Activated gamma-delta T cell treated with anti-CD3 and anti-CD28 coated beads, Interleukin-2, amount 50 U/mL, for 16 hours (primary cell): Measurements from ENCODE around the gene USP19.
A peak's percentile ranks its signal among the peaks of the same experiment; 100 is the strongest.

Experiments used
- DNase-seq: peaks from one replicate; pipeline ENCODE4 v3.0.0-alpha.2; 2020; ENCODE audit warnings: low read depth

The USP19 gene

DNA sequence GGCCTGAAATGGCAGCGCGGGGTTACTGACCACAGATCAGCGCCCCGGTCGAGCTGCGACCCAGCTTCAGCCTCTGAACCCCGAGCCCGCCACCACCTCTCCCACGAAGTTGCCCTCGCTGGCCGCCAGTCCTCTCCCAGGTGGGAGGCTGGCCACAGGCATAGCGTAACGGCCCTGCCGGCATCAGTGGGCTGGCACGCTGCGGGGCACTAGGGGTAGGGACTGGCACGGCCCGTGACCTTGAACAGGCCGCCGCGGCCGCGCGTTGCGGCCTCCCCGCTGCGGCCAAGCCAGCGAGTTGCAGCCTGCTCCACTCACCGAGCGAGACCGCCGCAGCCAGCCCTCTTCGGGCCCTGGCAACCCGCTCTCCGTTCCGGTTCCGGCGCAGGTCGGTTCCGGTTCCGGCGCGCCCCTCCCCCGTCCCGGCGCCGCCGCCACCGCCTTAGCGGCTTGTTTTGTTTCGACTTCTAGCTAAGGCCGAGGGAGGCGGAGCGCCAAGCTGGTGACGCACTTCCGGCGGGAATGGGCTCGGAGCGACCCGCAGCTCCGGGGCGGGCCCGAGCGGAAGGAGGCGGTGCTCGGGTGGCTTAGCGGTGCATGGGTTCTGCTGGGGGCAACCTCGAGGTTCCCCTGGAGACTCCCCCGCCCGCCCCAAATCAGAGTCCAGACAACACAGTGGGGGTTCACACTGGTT lies at the start of gene USP19:
USP19 (minus strand) TSS at position 386 of the 694 bp plus-strand sequence. CDS start 1,678 bp downstream, outside the sequence.
- DNase-seq: peak; percentile 91

DNA sequence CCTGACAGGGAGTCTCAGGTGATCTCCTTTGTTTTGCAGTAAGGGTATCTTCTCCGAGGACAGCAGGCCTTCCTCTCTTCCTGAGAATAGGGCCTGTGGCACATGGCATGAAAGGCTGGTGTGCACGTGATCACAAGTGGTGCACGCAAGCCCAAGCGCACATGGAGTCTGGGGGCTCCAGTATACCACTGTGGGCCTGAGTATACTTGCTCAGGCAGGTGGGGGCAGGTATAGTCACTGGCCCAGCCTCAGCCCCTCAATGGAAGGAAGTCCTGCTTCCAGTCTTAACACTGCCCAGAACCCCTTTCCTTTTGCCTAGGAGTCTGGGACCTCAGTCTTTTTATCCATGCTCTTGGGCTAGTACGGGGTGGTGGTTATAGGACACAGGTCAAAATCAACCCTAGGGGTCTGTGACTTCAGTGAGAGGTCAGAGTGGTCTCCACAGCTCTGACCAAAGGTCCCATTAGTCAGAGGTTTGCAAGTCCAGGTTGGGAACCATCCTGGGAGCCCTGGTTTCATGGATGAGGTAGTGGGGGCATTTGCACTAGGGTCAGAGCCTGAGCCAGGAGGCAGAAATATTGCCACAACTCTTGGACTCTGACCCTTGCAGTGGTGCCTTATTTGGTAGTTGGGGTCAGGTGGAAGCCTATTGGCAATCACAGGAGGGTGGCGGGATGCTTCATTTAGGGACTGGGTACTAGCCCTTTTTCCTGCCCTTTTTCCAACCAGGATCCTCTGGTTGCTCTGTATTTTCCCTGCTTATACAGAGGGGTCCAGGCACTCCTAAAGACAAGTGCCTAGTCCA lies 46.3 kb upstream of the USP19 start:
- no peak for DNase-seq

DNA sequence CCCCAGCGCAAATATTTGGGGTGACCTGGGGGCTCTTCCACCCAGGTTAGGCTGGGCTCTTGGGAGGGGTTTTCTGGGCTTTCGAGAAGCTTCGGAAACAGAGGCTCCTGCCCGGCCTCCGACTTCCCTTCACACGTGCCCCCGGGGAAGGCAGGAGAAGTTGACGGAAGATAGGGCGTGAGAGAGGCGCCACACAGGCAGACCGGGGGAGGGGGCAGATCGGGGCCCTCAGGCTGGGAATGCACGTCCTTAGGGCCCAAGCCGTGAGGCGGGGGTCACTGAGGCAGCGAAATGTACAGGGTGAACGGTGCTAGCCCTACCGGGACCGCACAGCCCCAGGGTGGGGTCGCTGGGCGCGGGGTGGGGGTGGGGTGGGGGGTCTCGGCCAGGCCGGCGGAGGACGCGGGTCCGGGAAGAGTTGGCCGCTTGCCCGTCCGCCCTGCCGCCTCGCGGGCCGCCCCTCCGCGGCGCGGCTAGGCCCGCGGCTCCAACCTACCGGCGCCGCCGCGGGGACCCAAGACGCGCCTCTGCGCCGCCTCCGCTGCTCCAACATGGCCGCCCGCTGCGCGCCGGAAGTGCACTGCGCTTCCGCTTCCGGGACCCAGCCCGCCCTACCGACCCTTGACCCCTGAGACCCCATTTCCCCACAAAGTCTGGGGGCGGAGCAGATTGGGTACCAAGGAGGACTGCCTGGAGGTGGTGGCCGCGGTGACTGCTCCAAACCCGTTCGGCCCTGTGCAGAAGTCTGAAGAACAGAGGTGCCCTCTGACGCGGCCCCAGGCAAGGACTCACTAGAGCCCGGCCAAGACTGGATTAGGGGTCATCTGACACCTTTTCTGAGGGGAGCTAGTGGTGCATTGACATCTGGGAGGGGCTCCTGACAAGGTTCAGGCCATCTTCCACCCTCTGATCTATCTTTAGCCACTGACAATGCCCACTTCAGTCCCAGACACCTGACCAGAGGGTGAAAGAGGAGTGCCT lies 45.4 kb upstream of the USP19 start, which contains the start of gene CCDC71:
CCDC71 (minus strand) TSS at position 561 of the 981 bp plus-strand sequence. CDS start 2,123 bp downstream, outside the sequence.
- DNase-seq: peak; percentile 68

DNA sequence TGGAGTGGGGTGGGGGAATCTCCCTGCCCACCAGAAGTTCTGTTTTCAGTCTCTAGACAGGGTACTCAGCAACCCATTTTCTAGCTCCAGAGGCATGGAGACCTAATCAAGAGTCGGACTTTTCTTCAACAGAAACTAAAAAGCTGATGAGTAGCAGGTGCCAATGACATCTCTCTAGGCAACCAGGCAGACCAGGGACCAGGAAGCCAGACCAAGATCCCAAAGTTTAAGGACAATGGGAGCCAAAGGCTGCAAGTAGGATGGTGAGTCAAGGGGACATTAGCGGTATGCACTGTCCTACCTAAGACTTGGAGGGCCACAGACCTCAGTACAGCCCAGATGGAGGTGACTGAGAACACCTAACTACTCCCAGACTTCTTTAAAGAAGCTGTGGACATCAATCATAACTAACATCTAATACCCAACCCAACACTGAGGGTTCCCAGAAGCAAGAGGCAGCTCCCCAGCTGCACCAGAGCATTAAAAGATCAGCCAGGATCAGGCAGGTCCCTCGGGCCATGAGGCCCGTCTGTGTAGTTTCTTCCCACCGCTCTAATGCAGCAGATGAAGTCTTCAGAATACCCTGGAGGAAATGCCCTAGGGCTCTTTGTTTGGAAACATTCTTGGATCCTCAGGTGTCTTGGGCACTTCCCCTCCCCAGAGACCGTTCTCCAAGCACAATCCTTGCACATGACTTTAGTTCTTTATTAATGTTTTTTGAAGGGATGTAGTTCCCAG lies 44.5 kb upstream of the USP19 start:
- no peak for DNase-seq

GRCh38 chr3:49163609-49164008 lies 43.0 kb upstream of the USP19 start:
- no peak for DNase-seq

DNA sequence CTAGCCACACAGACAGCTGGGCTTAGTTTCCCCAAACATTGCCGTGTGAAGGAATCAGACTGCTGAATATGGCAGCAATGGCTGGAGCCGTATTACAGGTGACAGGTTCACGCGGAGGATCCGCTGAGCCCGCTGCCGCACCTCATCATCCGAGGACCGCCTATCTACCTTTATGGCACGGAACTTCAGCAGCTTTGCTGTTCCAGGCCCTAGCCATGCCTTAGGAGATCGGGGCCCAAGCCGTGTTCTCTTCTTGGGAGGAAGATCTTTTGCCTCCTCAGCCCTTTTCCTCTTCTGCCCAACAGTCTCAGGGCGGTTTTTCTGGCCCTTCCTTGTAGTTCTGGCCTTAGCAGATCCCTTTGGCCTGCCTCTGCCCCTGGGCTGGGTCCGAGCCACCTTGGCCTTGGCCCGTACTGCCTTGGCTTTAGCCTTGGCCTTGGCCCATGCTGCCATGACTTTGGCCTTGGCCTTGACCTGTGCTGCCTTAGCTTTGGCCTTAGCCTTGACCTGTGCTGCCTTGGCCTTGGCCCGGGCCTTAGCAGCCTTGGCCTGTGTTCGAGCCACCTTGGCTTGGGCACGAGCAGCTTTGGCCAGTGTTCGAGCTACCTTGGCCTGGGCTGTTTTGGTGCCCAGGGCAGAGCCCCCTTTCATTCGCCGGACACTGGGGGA lies 42.3 kb upstream of the USP19 start:
- no peak for DNase-seq

DNA sequence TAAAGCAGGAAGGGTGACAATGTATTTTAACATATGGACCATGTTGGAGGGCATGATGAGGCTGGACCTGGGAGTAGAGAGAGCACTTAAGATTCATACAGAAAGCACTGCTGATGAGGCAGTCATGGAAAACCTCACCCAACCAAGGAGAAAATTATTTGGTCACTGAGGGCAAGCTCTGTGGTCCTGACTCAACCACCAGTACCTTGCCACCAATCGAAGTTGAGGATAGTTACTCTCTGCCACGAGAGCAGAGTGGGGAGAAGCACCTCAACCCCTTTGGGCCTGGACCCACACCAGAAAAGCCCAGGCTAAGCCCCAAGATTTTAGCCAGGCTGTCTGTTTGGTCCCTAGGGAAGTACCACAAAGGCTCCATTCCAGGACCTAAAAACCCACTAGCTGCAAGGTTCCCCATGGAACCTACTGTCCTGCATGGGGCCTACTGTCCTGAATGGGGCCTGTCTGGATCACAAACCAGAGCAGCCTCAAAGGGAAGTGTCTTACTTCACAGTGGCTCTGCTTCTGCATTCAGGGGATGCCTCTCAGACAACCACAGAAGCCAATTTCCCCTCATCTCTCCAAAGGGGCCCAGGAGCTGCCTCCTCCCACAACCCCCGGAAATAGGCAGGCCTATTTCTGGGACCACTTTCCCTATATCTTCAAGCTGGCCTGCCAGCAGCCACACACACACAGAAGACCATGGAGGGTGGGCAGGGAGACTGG lies 41.3 kb upstream of the USP19 start:
- DNase-seq: no peak

GRCh38 chr3:49161197-49161596 lies 40.6 kb upstream of the USP19 start:
- no peak for DNase-seq

DNA sequence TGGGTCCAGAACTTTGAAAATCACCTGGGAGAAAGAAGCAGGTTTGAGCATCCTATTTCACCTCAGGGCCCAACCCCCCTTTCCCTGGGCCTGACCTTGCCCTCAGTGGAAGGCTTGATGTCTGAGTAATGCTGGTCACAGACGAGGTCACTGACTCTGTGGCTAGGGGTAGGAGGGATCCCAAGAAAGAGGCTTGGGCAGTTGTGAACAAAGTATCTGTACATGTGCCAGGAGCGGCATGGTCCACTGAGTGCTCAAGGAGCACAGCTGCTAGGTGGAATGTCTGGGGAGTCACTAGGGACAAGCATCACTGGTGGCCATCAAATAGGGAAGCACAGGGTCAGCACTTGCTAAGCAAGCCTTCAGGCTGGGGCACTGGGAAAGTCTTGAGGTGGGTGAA lies 38.2 kb upstream of the USP19 start:
- DNase-seq: no peak

- DNase-seq: peak; percentile 30
Observed at GRCh38 chr3:49158103-49158709, 37.6 kb upstream of the USP19 start.

GRCh38 chr3:49157289-49157688 lies 36.7 kb upstream of the USP19 start:
- no peak for DNase-seq

DNA sequence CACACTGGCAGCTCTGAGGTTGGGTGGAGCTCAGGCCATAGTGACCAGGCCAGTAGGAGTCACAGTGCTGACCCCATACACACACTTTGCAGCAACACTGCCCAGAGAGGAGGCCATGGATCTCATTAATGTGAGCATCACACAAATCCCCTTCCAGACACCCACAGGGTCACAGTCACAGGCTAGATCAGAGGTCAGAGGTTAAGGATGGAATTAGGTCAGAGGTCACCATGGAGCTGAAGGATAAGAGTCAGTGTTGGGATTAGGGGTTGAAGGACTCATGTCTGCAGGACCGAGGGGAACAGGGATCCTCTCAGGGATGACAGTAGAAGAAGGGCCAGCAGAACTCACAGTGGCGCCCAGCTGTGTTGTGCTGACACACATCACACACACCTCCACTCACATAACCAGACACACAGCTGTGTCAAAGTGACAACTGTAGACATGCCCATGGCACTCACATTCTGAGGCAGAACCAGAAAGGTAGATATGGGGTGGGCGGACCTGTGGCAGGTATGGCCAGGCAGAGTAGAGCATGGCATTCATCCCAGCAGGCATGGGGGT lies 32.8 kb upstream of the USP19 start:
- no peak for DNase-seq

- no peak for DNase-seq
Observed at GRCh38 chr3:49151610-49152009, 31.0 kb upstream of the USP19 start.

DNA sequence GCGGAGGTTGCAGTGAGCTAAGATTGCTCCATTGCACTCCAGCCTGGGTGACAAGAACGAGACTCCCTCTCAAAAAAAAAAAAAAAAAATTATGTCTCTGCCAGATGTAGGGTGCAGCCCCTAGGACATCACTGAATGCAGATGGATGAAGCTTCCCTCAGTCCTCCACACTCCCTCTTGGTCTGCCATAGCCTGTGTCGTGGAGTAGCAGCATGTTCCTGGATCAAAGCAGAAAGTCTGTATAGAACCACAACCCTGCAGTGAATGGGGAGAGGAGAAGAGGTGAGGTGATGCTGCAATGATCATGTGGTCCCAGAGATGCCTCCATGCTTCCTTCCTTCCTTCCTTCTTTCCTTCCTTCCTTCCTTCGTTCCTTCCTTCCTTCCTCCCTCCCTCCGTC lies 27.5 kb upstream of the USP19 start:
- DNase-seq: no peak

GRCh38 chr3:49140080-49140479 lies 19.5 kb upstream of the USP19 start:
- no peak for DNase-seq

DNA sequence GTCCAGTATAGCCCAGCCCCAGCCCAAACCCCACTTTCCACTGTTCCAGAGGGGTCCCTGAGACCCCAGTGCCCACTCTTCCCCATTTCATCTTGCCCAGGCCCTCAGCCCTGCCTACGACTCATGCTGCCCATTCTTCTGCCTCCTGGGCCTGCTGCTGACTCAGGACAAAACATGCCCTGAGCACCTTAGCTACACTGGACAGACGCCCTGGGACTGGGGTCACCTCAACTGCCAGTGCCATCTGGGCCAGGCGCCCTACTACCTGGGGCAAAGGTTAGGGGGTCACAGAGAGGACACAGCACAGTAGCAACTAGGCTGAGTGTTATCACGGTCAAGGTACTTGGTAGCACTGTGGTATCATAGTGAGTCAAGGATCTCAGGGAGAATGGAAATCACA lies 14.9 kb upstream of the USP19 start:
- DNase-seq: no peak

GRCh38 chr3:49134471-49135265 lies 14.0 kb upstream of the USP19 start:
- DNase-seq: no peak

DNA sequence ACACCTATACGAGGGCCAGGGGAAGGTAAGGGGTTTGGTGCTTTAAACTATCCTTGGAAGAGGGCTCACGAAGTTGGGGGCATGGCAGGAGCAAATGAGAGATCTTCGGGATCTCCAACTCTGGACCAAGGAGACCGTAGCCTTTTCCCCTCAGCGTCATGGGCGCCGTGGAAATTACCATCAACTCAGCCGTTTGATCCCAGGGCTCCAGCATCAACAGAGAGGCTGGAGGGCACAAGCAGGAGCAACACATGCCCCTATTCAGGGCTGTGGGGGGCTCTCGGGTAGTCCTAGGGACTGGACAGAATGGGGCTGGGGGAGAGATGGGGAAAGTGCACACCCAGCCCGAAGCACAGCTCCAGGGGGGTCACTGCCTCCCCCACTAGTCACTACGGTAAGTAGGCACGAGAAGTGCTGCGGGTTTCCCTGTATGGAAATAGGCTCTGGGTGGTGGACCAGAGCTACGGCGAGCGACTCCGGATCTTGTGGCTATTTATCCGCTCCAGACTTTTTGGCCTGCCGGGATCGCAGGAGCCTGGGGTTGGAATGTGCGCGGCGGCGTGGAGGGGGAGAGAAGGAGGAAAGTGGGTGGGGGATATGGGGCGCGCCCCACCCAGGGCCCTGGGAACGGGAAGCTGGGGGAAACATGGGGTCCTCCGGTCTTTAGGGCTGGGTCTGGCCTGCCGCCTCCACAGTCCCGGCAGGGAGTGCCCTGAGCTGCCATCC lies 12.8 kb upstream of the USP19 start:
- DNase-seq: no peak
